HG03196 (cell line): ENCODE data around the gene ATP2C2.
"Not testable (repeated sequence)": the region's sequence is repeated elsewhere in the genome, so short reads cannot be mapped to it uniquely, and the experiment has no call there.

Experiments
- ATAC-seq: cut with Tn5 transposase; IDR thresholded peaks from one replicate; pipeline ENCODE4 v1.9.1; 2021; ENCODE audit not compliant: unreplicated experiment

ATP2C2 gene

DNA sequence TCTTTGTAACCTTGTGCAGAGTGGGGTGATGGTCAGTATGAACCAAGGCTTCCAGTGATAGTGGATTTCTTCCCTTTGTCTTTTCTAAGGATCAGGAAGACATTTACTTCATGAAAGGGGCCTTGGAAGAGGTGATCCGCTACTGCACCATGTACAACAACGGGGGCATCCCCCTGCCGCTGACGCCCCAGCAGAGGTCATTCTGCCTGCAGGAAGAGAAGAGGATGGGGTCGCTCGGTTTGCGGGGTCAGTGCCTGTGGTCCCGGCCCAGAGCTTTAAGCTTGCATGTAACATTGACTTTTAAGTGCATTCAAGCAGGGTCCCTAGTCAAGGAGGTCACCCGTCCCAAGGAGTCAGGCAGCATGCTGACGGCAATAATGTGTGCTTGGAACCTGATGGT is 80.1 kb downstream of the ATP2C2 start:
- no peak for ATAC-seq

DNA sequence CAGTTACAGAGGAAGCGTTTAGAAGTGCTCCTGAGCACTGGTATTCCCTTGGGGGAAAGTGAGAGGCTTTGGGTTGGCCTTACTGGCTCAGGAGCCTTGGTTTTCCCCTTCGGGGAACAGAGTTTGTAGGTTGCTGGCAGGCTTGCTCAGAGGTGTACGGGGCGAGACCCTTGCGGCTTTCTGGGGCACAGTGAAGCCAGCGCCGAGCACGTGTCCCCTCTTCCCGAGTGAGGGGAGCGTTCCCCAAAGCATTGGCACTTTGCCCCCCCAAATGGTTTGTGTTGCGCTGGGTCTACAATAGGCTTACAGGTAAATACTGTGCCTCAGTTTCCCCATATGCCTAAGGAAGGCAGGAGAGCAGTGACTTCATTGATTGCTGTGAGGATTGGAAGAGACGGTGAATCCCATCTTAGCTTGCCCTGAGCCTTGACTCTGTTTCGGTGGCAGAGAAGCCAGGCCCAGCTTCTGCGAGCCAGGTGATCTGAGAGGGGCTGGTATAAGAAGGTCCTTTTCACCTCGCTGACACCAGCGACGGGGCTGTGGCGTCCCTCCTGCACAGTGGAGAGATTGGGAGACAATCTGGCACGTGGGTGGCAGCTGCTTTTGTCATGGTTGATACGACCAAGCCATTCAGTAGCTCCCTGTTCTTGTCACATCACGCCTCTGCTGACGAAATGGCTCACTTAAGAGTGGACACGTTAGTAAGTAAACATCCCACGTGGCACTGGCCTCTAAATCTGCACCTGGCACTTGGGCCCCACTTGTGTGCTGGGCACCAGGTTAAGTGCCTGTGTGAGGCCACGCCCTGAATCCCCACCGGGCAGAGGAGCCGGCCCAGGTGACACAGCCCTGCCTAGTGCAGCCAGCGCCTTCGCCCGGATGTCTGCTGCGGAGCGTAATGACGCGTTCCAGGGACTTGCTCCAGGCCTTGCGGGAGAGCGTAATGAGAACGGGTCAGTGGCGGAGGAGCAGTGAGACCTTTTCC is 81.1 kb downstream of the ATP2C2 start:
- ATAC-seq = no peak

DNA sequence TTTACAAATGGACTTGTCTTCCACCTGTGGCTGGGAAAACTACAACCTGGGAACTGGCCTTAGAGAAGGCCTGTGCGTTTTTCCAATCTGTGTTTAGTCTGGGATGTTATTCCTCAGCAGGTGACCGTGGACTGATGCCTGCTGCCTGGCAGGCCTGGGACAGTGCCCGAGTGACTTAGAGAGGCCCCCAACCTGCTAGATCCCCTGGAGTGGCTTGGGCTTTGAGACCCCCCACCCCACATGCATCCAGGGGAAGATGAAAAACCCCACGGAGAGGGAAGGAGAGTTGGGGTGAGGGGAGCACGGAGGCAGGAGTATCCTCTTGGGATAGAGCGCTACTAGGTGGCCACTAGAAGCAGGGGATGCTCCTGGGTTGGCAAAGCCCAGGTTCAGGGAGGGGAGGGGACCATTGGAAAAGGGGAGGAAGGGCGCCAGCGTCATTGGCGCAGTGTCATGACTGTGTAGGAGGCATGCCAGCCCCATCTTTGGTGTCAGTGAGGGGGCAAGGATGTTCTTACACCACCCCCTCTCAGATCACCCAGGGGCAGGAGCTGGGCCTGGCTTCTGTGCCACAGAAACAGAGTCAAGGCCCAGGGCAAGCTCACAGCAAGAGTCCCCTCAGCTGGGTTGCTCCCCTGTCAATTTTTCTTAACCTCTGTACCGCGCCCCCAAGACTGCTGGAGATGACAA is 82.0 kb downstream of the ATP2C2 start:
- no peak for ATAC-seq

DNA sequence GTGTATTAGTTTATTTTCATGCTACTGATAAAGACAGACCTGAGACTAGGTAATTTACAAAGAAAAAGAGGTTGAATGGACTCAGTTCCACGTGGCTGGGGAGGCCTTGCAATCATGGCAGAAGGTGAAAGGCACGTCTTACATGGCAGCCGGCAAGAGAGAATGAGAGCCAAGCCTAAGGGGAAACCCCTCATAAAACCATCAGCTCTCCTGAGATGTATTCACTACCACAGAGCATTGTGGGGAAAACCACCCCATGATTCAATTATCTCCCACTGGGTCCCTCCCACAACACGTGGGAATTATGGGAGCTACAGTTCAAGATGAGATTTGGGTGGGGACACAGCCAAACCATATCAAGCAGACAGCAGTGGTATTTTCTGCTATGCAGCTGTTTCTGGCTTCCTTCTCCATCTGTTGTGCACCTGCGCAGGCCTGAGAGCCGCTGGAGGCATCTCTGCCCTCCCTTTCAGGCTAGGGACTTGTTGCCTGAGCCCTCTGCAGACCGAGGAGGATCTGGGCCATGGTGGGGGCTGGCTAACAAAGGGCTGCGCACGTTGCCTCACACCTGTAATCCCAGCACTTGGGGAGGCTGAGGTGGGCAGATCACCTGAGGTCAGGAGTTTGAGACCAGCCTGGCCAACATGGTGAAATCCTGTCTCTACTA is 82.8 kb downstream of the ATP2C2 start:
- ATAC-seq = not testable (repeated sequence)

DNA sequence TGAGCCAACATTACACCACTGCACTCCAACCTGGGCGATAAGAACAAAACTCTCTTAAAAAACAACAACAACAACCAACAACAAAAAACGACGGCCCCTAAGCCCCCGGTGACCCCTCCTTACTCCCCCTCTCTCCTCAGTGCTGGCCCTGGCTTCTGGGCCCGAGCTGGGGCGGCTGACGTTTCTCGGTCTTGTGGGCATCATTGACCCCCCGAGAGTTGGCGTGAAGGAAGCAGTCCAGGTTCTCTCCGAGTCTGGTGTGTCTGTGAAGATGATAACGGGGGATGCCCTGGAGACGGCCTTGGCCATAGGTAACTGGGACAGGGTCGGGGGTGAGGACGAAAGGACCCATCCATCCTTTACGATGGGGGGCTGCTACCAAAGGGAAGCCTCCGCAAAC is 83.4 kb downstream of the ATP2C2 start:
- ATAC-seq = no peak

DNA sequence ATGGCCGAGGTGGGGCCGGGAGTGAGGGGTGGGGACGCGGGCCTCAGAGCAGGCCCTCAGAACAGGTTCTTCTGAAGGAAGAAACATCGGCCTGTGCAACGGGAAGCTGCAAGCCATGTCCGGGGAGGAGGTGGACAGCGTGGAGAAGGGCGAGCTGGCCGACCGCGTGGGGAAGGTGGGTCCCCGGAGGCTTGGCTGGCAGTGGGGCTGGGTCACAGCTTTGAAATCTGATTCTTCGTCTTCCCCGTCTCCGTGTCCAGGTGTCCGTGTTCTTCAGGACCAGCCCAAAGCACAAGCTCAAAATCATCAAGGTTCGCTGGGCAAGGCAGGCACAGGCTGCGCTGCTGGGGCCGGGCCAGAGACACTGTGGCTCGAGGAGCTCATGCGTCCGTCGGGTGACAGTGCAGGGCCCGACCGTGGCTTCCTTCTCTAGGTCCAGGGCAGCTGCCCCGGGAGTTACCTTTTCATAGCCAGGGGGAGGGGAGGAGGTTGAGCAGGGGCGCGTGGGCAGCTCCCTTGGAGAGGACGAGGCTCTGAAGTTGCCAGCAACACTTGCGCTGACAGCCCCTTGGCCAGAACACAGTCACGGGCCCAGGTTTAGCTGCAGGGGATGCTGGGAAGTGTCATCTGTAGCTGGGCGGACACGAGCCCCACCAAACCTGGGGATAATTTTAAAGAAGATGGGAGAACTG is 84.9 kb downstream of the ATP2C2 start:
- ATAC-seq = no peak

DNA sequence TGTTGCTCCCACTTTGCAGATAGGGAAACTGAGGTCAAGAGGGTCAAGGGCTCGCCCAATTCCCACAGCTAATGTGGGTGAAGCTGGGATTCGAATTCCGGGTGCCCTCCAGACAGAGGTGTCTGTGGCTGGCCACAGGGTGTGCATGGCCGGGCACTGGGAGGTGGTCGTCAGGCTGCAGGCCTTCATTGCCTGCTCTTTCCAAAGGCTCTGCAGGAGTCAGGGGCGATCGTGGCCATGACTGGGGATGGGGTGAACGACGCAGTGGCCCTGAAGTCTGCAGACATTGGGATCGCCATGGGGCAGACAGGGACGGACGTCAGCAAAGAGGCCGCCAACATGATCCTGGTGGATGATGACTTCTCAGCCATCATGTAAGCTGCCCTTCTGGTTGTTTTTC is 86.3 kb downstream of the ATP2C2 start:
- ATAC-seq = no peak

DNA sequence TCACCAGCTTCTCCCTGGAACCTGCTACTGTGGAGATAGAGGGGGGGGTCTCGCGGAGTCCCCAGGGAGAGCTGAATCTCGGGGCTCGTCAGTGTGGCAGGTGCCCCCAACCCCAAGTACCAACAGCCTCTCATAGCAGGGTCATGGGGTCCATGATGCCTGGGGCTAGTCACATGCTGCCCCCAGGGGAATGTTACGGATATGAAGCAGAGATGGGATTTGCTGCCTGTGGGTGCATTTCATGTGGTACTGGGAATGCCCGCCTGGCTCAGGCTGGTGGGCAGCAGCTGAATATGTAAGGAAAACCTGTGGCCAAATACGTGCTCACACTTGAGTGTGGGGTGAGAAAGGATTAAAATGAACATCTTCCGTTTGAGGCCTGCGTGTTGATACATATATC is 86.7 kb downstream of the ATP2C2 start:
- ATAC-seq = no peak

DNA sequence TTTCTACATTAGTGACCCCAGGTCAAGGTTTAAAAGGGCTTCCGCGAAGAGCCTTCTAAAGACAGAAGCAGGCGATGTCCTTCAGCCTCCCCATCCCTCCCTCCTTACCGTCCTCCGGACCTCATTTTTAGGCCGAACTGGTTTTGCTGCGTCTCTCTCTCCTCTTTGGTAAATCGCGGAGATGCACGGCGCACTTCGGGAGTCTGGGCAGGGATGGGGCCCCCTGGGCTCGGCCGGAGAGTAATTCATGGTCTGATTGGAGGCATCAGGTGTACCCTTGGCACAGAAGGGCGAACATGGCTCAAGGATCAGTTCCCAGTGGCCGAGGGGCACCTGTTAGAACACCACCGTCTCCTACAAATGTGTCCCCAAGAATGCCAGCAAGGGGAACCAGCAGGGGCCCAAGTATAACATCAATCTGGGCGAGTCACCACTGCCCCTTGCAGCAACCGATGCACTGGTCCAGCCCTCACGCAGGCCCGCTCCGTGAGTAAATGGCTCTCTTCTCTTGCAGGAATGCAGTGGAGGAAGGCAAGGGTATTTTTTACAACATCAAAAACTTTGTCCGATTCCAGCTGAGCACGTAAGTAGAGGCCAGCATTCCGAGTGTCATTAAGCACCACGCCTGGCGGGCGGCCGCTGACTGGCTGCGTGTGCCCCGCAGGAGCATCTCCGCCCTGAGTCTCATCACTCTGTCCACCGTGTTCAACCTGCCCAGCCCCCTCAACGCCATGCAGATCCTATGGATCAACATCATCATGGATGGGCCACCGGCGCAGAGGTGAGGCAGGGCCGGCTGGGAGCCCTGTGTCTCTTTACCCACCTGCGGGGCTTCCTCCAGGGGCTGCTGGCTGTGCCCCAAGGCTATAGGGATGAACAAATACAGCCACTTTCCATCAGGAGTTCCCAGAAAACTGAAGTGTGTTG is 90.5 kb downstream of the ATP2C2 start:
- no peak for ATAC-seq

DNA sequence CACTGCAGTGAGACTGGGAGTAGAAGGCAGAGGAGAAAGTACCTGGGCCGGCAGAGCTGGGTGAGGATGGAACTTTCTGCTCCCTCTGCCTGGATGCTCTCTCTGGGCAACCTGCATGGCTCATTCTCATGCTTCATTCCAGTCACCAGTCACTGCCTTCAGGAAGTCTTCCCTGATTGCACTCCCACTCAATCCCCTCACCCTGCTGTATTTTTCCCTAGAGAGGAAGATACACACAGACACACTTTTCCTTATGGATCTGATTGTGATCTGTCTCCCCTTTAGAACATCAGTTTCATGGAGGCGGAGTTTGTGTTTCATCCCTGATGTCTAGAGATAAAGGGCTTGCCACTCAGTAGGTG is 91.2 kb downstream of the ATP2C2 start:
- no peak for ATAC-seq

DNA sequence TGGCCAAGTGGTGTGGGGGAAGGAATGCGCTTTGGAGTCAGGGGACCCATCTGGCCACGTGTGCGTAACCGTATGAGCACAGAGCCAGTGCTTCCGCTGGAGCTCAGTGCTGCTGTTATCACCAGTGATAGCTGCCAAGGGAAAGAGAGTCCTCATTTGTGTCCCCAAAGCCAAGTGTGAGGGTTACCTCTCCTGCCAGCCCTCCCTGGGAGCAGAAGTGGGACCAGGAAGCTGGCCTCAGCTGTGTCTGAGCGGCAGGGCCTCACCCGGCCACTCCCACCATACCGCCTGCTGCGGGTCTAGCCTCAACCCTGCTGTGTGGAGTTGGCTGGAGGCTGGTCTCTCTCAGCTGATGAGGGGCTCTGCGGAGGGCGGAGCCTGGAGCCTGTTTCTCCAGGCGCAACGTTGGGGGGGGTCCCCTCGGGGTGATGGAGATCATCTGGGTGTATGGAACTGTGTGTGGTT is 91.6 kb downstream of the ATP2C2 start:
- ATAC-seq = no peak

DNA sequence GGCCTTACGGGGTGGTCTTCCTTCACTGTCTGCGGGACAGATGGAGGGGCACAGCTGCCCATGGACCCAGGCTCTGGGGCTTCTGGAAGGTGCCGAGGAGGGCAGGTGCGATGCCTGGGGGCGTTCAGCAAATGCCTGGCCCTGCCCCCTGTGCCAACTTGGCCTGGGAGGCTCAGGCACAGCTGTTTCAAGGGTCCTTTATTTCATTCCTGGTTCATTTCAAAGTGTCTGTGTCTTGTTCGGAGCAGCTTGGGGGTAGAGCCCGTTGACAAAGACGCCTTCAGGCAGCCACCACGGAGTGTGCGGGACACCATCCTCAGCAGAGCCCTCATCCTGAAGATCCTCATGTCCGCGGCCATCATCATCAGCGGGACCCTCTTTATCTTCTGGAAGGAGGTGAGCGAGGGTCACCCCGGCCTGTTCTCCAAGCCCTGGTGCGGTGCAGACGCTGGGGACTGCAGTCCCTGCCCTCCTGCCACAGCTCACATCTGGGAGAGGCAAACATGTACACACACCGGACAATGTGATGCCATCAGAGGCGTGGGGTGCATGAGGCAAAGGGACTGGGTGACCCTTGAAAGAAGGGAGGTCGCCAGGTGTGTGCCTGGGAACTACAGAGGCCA is 92.2 kb downstream of the ATP2C2 start:
- no peak for ATAC-seq

DNA sequence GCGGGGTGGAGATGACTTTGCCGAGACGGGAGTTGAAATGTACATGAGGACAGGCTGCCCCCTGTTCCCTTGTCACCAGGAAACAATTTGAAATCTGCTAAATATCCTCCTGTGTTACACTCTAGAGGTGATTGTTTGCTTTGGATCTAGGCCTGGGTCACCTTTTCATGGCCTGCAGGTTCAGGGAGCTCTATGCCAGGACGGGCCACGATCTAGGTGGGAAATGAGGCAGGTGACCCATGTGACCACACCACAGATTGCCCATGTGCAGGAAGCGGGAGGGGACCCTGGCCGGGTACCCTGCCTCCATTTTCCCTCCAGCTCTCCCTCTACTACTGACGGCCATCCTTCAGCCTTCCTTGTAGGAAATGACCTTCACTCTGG is 92.7 kb downstream of the ATP2C2 start:
- ATAC-seq = no peak

DNA sequence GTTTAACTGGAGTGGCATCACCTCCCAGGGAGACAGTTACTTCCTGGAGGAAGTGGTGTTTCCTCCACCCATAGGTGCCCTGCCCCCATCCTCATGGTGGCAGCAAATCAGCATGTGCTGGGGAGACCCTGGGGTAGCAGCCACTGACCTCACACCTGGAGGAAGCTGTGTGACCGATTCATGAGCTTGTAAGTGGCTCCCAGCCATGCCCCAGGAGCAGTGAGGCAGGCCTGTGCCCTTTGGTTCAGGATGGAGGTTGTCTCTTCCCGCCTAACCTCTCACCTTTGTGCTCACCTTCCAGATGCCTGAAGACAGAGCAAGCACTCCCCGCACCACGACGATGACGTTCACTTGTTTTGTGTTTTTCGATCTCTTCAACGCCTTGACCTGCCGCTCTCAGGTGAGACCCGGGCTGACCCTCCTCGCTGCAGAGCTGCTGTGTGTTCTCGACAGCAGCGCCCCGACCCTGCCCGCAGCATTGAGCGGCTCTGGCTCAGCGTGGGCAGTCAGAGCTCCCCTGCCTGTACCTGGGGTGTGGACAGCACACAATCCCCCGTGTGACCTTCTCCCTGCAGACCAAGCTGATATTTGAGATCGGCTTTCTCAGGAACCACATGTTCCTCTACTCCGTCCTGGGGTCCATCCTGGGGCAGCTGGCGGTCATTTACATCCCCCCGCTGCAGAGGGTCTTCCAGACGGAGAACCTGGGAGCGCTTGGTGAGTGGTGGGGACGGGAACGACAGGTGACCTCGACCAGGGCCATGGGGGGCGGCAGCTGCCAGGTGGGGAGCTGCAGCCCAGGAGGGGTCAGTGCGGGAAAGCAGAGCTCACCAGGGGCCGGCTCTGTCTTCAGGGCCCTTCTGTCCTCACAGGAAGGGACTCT is 93.3 kb downstream of the ATP2C2 start:
- ATAC-seq = no peak

DNA sequence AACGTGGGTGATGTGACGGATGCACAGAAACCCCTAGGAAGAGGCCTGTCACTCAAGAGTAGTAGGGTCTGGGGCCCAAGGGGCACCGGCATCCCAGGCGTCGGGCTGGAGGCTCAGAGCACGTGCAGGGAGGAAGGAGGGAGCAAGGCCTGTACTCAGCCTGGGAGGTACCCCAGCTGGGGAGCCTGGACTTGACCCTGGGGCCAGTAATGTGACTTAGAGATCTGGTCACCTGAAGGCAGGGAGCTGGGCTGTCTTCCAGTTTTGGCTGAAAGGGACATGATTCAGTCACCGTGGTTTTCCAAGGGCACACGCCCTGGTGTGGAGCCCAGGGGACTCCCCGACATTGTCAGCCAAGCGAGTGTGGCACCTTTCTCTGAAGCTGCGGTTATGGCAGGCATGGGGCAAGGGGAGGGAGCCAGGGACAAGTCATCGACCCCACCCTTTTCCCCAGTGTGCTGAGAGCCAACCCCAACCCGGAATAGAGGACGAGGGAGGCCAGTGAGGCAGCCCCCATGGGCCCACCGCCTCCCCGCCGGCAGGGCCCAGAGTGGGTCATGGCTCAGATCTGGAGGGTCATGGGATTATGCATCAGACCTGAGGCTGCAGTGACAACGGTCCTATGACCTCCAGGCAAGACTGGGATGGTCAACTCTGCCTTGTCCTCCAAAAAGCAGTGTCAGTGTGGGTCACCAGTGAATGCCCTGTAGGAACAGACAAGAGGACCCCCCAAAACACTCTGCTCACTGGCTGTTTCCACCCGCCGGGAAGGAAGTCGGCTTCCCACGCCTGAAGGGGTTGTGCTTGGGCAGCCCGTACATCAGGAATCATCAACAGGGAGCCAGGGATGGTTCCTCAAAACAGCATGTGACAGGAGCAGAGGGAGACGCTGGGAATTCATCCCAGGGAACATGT is 94.2 kb downstream of the ATP2C2 start:
- no peak for ATAC-seq

DNA sequence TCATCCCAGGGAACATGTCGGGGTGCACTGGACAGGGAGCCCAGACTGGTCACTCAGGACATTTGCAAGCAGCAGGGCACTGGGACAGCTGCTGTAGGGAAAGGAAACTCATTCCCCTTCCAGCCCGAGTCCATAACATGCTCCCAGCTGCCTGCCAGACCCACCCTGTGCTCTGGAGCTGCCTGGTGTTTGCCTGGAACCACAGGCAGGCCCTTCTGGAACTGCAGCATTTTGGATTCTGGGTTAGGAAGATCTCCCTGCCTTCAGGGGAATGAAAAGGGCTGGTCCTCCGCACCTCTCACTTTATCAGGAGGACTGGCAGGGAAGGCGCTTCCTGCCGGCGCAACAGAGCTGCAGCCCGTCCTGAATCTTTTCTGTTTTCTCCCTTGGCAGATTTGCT is 94.9 kb downstream of the ATP2C2 start:
- no peak for ATAC-seq

DNA sequence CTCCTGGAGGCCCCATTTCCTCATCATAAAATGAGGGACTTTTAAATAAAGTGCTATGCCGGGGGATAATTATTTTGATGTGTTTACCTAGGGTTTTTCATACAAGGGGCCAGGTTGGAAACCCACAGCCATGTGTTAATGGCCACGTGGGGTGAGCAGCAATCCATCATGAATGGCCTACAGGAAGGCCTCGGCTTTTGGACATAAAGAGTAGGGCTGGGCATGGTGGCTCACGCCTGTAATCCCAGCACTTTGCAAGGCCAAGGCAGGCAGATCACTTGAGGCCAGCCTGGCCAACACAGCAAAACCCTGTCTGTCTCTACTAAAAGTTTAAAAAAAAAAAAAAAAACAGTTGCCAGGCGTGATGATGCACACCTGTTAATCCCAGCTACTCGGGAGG is 95.8 kb downstream of the ATP2C2 start:
- no peak for ATAC-seq

DNA sequence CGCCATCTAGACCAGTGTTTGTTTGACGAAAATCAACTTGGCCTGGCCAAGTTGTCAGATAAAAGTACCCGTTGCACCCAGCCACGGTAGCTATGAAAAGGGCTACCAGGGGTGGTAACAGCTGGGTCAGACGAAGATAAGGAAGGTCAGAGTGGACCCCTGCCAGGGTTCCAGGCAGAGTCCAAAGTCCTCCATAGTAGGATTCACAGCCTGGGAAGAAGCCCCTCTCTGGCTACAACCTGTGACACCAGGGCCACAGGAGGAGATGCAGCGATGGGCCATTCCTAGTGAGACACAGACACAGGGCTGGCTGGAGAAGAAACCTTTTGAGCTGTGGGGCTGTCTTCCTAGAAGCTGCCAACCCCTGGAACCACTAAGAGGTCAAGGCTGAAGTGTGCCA is 96.8 kb downstream of the ATP2C2 start:
- ATAC-seq = no peak
